GM12878 (cell line): ENCODE measurements around the gene SOX2. TPM values are rescaled to one million over a fixed set of nuclear protein-coding genes. Genes with fewer than 3 reads are reported as not detected.

Experiments
- ATAC-seq: fragments of 200-7000 bp; cut with Tn5 transposase; 3 replicates; pipeline ENCODE4 v1.9.1; 2020; ENCODE audit warnings: mild to moderate bottlenecking, moderate library complexity
- BruUV-seq: library from RNA; stranded (reverse); fragments of 400-500 nt; replicated peaks from 2 replicates; lab custom pipeline; 2021; lab: Mats Ljungman, UMichigan
- CTCF ChIA-PET: fragments of 300-600 bp; sonication (Branson Sonifier 250); formaldehyde crosslinking; extraction: SDS; loops from one replicate; lab custom pipeline; 2021; ENCODE audit warnings: inconsistent platforms; lab: Yijun Ruan, JAX
- POLR2A ChIA-PET: fragments of 350-600 bp; formaldehyde crosslinking; extraction: SDS; loops from one replicate; lab custom pipeline; 2021; ENCODE audit warnings: inconsistent platforms; lab: Charles Lee
- RAD21 ChIA-PET: fragments of 300-600 bp; sonication (Branson Sonifier 250); formaldehyde crosslinking; loops from one replicate; lab custom pipeline; 2023; ENCODE audit warnings: antibody characterized with exemption; ENCODE audit not compliant: unreplicated experiment; lab: Charles Lee
- SMC1A ChIA-PET: fragments of 300-600 bp; sonication (Branson Sonifier 250); formaldehyde crosslinking; loops from one replicate; lab custom pipeline; 2023; ENCODE audit not compliant: unreplicated experiment, uncharacterized antibody; lab: Charles Lee
- DNase-seq: peaks from one replicate; pipeline ENCODE4 v3.0.0-alpha.2; 2011; ENCODE audit warnings: low read depth, low spot score
- FAIRE-seq: peaks from 3 replicates; lab custom pipeline; 2011; peaks lifted over from hg19 to GRCh38; lab: Jason Lieb, UNC
- H2AFZ ChIP-seq: 2 replicates; pipeline ENCODE4 v1.6.0; 2011; ENCODE audit warnings: low read depth, low read length, control low read depth; ENCODE audit not compliant: control insufficient read depth
- H3K27ac ChIP-seq: 2 replicates; pipeline ENCODE4 v1.5.1; 2011; ENCODE audit warnings: control low read depth; ENCODE audit not compliant: control insufficient read depth, insufficient read depth
- H3K27me3 ChIP-seq, 2 experiments: replicated peaks in 1 of 2; 2 replicates each; pipeline versions ENCODE4 v1.6.0 to v1.6.1; 2011; ENCODE audit warnings: low read length in 1 of 2; ENCODE audit not compliant: control insufficient read depth in 2 of 2, insufficient read depth in 2 of 2
- H3K36me3 ChIP-seq, 2 experiments: 2 replicates each; pipeline ENCODE4 v1.5.1; 2011; ENCODE audit warnings: low read length in 1 of 2; ENCODE audit not compliant: control insufficient read depth in 2 of 2, insufficient read depth in 2 of 2
- H3K4me1 ChIP-seq: 2 replicates; pipeline ENCODE4 v1.6.1; 2011; ENCODE audit warnings: mild to moderate bottlenecking, low read length, moderate library complexity, mixed read lengths; ENCODE audit not compliant: control insufficient read depth, insufficient read depth
- H3K4me2 ChIP-seq: 2 replicates; pipeline ENCODE4 v1.6.0; 2011; ENCODE audit warnings: control low read depth; ENCODE audit not compliant: control insufficient read depth, insufficient read depth
- H3K4me3 ChIP-seq: fragments of 200-600 bp; sonication (generic); 2 replicates; pipeline ENCODE4 v1.5.1; 2016
- H3K79me2 ChIP-seq: 2 replicates; pipeline ENCODE4 v1.6.0; 2011; ENCODE audit warnings: low read length; ENCODE audit not compliant: control insufficient read depth, insufficient read depth
- H3K9ac ChIP-seq: 2 replicates; pipeline ENCODE4 v1.8.0; 2011; ENCODE audit warnings: low read length, control low read depth, mixed read lengths; ENCODE audit not compliant: control insufficient read depth, insufficient read depth
- H3K9me3 ChIP-seq: replicated peaks from 3 replicates; pipeline ENCODE4 v1.5.1; 2011; ENCODE audit warnings: mild to moderate bottlenecking, low read length; ENCODE audit not compliant: control insufficient read depth, insufficient read depth
- H4K20me1 ChIP-seq: 2 replicates; pipeline ENCODE4 v1.6.0; 2011; ENCODE audit not compliant: control insufficient read depth, insufficient read depth
- CBX5 ChIP-seq: sonication (generic); IDR thresholded peaks from 2 replicates; pipeline ENCODE4 v1.6.1; 2016; ENCODE audit warnings: low read depth, moderate library complexity, mild to moderate bottlenecking, inconsistent platforms
- CTCF ChIP-seq, 3 experiments: IDR thresholded peaks in 2 of 3; conservative IDR thresholded peaks in 1 of 3; 2 replicates each; pipeline ENCODE4 v1.5.1; 2011; ENCODE audit warnings: low read depth in 3 of 3, low read length in 3 of 3, mild to moderate bottlenecking in 3 of 3, control low read depth in 2 of 3, moderate library complexity in 2 of 3, inconsistent platforms in 1 of 3, mixed read lengths in 1 of 3; ENCODE audit not compliant: control insufficient read depth in 2 of 3, insufficient read depth in 1 of 3; ENCODE audit errors: extremely low read depth in 1 of 3
- MLLT1 ChIP-seq: fragments of 450-650 bp; IDR thresholded peaks from 2 replicates; pipeline ENCODE4 v1.6.1; 2016; ENCODE audit warnings: mild to moderate bottlenecking
- MYB ChIP-seq: fragments of 150-350 bp; IDR thresholded peaks from 2 replicates; pipeline ENCODE4 v1.6.1; 2014; ENCODE audit warnings: mild to moderate bottlenecking, low read depth, low read length, borderline replicate concordance
- NFXL1 ChIP-seq: fragments of 450-650 bp; IDR thresholded peaks from 2 replicates; pipeline ENCODE4 v1.6.1; 2017; ENCODE audit warnings: antibody characterized with exemption, mild to moderate bottlenecking, borderline replicate concordance
- NR2C1 ChIP-seq: fragments of 450-650 bp; IDR thresholded peaks from 2 replicates; pipeline ENCODE4 v1.6.1; 2017; ENCODE audit warnings: antibody characterized with exemption, mild to moderate bottlenecking, moderate library complexity
- POLR2AphosphoS5 ChIP-seq: IDR thresholded peaks from 2 replicates; pipeline ENCODE4 v1.6.1; 2011; ENCODE audit warnings: mild to moderate bottlenecking, low read length, inconsistent platforms
- SIN3A ChIP-seq: IDR thresholded peaks from 2 replicates; pipeline ENCODE4 v1.6.1; 2012; ENCODE audit warnings: low read depth, low read length, improper control_type of control experiment
- WGBS: methylation state at CpG from one replicate; pipeline ENCODE4 v1.1.6; 2016; ENCODE audit warnings: low lambda C conversion rate; ENCODE audit not compliant: insufficient replicate concordance, insufficient coverage; ENCODE audit errors: missing lambda C conversion rate; 5-methylcytosine and 5-hydroxymethylcytosine counted together
- in situ Hi-C: fragments of 300-500 bp; cut with MboI; formaldehyde crosslinking; loops from 9 replicates; pipeline ENCODE4 v1.14.3; 2018; ENCODE audit warnings: mixed read lengths
- intact Hi-C: fragments of 100-400 bp; cut with micrococcal nuclease; formaldehyde crosslinking; loops from one replicate; pipeline ENCODE4 v1.14.2; 2022; ENCODE audit not compliant: unreplicated experiment
- polyA plus RNA-seq, 11 experiments: library from polyadenylated mRNA; depleted of rRNA in 4 of 11; unstranded in 6 of 11; stranded (reverse) in 5 of 11; fragments of >200 nt; fragmentation: Nextera tagmentation in 4 of 11; fragmentation: Illumina TruSeq in 1 of 11; extraction: Ambion mirVana in 4 of 11; extraction: Trizol in 1 of 11; gene quantifications; 1 replicate in 1 of 11; 2 replicates in 10 of 11; pipeline versions ENCODE4 v1.2.1 to v1.2.3, GENCODE V29; 2011 to 2016; ENCODE audit warnings: inconsistent platforms in 2 of 11, missing spikeins in 2 of 11, low read depth in 1 of 11
- total RNA-seq, 4 experiments: library from RNA; depleted of rRNA in 3 of 4; stranded (reverse); fragments of >200 nt in 3 of 4; fragmentation: Illumina TruSeq in 1 of 4; extraction: Trizol in 1 of 4; gene quantifications; 2 replicates each; pipeline versions ENCODE4 v1.2.1 to v1.2.3, GENCODE V29; 2013 to 2021
- TF ChIP-seq, protein P1 (sequence below): fragments of 450-650 bp; IDR thresholded peaks from 2 replicates; pipeline ENCODE4 v1.6.1; 2017; ENCODE audit warnings: mild to moderate bottlenecking, moderate library complexity

The SOX2 gene
- total and polyA plus RNA-seq, 10 of the 15 experiments (the other 5 are each of a cell fraction or from before 2014, with no cell fraction given) = 0.06 to 0.10 (median 0.07) TPM; not detected in 6

DNA sequence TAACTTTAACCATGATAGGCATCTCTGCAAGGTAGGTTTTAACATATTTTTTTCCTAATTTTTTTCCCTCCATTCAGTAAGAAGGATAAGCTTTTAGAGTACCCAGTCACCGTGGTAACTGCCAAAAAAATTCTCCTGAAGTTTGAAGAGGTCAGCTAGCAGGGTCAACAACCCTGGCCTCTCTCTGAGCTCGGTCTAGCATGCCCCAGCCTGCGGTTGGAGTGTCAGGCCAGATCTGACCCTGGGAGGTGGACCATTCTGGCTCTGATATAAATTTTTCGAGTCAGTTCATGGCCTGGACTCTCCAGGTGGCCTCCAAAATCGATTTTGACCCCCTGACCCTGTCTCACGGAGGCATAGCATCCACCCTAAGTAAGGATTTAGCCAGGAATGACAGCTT is 29.7 kb downstream of the SOX2 start:
- no peak overlapping the region for H3K4me3 ChIP-seq
- in situ Hi-C loops (no loop called here), intact Hi-C loops (no loop called here)
- H3K27ac ChIP-seq = no peak overlapping the region
- no peaks in the 10 kb centered on the region for H3K36me3 ChIP-seq
- 21% methylated on average over 6 of the region's 6 CpGs for WGBS
- H3K27me3 ChIP-seq = no peaks in the 10 kb centered on the region
- no peak overlapping the region for H3K4me2 ChIP-seq
- ChIA-PET POLR2A (no interaction called here), CTCF (no interaction called here), RAD21 (no interaction called here)
- no peaks in the 10 kb centered on the region for H4K20me1 ChIP-seq
- no peak for ATAC-seq
- FAIRE-seq = no peak
- TF ChIP-seq, protein P1, sequence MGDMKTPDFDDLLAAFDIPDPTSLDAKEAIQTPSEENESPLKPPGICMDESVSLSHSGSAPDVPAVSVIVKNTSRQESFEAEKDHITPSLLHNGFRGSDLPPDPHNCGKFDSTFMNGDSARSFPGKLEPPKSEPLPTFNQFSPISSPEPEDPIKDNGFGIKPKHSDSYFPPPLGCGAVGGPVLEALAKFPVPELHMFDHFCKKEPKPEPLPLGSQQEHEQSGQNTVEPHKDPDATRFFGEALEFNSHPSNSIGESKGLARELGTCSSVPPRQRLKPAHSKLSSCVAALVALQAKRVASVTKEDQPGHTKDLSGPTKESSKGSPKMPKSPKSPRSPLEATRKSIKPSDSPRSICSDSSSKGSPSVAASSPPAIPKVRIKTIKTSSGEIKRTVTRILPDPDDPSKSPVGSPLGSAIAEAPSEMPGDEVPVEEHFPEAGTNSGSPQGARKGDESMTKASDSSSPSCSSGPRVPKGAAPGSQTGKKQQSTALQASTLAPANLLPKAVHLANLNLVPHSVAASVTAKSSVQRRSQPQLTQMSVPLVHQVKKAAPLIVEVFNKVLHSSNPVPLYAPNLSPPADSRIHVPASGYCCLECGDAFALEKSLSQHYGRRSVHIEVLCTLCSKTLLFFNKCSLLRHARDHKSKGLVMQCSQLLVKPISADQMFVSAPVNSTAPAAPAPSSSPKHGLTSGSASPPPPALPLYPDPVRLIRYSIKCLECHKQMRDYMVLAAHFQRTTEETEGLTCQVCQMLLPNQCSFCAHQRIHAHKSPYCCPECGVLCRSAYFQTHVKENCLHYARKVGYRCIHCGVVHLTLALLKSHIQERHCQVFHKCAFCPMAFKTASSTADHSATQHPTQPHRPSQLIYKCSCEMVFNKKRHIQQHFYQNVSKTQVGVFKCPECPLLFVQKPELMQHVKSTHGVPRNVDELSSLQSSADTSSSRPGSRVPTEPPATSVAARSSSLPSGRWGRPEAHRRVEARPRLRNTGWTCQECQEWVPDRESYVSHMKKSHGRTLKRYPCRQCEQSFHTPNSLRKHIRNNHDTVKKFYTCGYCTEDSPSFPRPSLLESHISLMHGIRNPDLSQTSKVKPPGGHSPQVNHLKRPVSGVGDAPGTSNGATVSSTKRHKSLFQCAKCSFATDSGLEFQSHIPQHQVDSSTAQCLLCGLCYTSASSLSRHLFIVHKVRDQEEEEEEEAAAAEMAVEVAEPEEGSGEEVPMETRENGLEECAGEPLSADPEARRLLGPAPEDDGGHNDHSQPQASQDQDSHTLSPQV = no peak
- TF ChIP-seq, all 136 proteins: peak for 0
- H2AFZ ChIP-seq = no peak overlapping the region
- SMC1A ChIA-PET = interaction anchor here (0.6 kb wide), 1 partner anchor 1294 kb away, joined by 4 read pairs; no protein-coding TSS in a partner anchor
- H3K9me3 ChIP-seq = no peaks in the 10 kb centered on the region
- H3K9ac ChIP-seq = no peak overlapping the region
- H3K4me1 ChIP-seq = no peaks in the 10 kb centered on the region
- no peaks in the 10 kb centered on the region for H3K79me2 ChIP-seq
- no peak for DNase-seq
- BruUV-seq = no TSS peak

DNA sequence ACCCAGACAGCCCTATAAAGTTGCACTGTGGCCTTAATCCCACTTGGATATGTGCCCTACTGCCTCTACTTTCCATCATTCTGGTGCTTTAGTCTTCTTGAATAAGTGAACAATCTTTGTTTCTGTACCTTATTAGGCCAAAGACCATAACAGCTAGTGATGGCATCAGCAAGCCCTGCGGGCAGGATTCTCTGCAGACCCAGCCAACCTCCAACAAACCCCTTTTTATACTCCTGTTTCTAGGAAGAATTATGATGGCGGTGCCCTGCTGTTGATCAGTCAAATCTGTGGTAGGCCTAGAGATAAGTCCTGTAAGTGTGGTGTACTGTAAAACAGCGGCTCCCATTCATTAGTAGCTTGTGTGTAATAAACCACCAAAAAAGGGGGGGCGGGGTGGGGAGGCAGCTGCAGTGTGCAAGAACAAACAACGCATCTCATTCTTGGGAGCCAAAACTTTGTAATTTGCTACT is 40.5 kb downstream of the SOX2 start:
- SMC1A ChIA-PET = no interaction called here
- TF ChIP-seq MLLT1 (no peak), CTCF (IDR thresholded peaks at IDR 0.05 in 2 of 3, conservative IDR thresholded peaks at IDR 0.05 in 1 of 3; ENCODE audit: control insufficient read depth in 2 of 3, extremely low read depth in 1 of 3, insufficient read depth in 1 of 3, low read depth in 3 of 3, low read length in 3 of 3) (no peak), NFXL1 (no peak), MYB (no peak), POLR2AphosphoS5 (no peak), SIN3A (no peak), NR2C1 (no peak), CBX5 (no peak)

More for the DNA sequence above, 40.5 kb downstream of the SOX2 start:
- BruUV-seq = no TSS peak
- H3K4me1 ChIP-seq = no peaks in the 10 kb centered on the region
- H3K4me2 ChIP-seq = no peak overlapping the region
- no peak overlapping the region for H3K9ac ChIP-seq
- no peak overlapping the region for H3K4me3 ChIP-seq
- 33% methylated on average over 5 of the region's 5 CpGs for WGBS
- no peaks in the 10 kb centered on the region; a peak in 1 of 4 replicates for H3K27me3 ChIP-seq
- H4K20me1 ChIP-seq = no peaks in the 10 kb centered on the region
- intact Hi-C loops (no loop called here), in situ Hi-C loops (no loop called here)
- no peaks in the 10 kb centered on the region for H3K79me2 ChIP-seq
- no peaks in the 10 kb centered on the region for H3K9me3 ChIP-seq
- no peak overlapping the region for H2AFZ ChIP-seq
- FAIRE-seq = no peak
- RAD21 ChIA-PET = no interaction called here
- no peak overlapping the region for H3K27ac ChIP-seq
- CTCF ChIA-PET = interaction anchor here (1.5 kb wide), 1 partner anchor 51 kb away, joined by 4 read pairs; no protein-coding TSS in a partner anchor
- DNase-seq = no peak
- no peak for ATAC-seq
- H3K36me3 ChIP-seq = no peaks in the 10 kb centered on the region
- POLR2A ChIA-PET = interaction anchor here (0.6 kb wide), 1 partner anchor 204 kb away, joined by 3 read pairs; no protein-coding TSS in a partner anchor
